SK-N-SH (cell line): ENCODE results near the gene MICU2. TPM values are rescaled to one million over a fixed set of nuclear protein-coding genes. Genes with fewer than 3 reads are reported as not detected.

Source experiments
- CTCF ChIA-PET: fragments of 300-600, 350-600 bp; formaldehyde crosslinking; extraction: SDS; loops from one replicate; lab custom pipeline; 2021; lab: Yijun Ruan, JAX
- POLR2A ChIA-PET: fragments of 350-600 bp; sonication (Branson Sonifier 250); formaldehyde crosslinking; extraction: SDS; loops from one replicate; lab custom pipeline; 2020; ENCODE audit warnings: antibody characterized with exemption, inconsistent platforms; lab: Yijun Ruan, JAX
- DNase-seq: peaks from one replicate; pipeline ENCODE4 v3.0.0; 2012
- H2AFZ ChIP-seq: fragments of 200-600 bp; sonication (generic); 2 replicates; pipeline ENCODE4 v1.8.1; 2016; ENCODE audit warnings: antibody characterized with exemption, mild to moderate bottlenecking, low read depth
- H3F3A ChIP-seq: fragments of 200-600 bp; sonication (generic); replicated peaks from 2 replicates; pipeline ENCODE3; 2016; ENCODE audit warnings: antibody characterized with exemption, mild to moderate bottlenecking; ENCODE audit not compliant: insufficient read depth
- H3K27ac ChIP-seq, 2 experiments: fragments of 200-500 bp in 1 of 2; fragments of 200-600 bp in 1 of 2; sonication (Bioruptor generic) in 1 of 2; sonication (generic), shearing (Covaris generic) in 1 of 2; 2 replicates each; pipeline versions ENCODE4 v1.5.1 to v1.6.1; 2014 to 2016; ENCODE audit warnings: low read depth in 2 of 2, inconsistent platforms in 1 of 2, low read length in 1 of 2, mild to moderate bottlenecking in 1 of 2, mixed read lengths in 1 of 2
- H3K27me3 ChIP-seq: fragments of 200-600 bp; sonication (generic), shearing (Covaris generic); 2 replicates; pipeline ENCODE4 v1.6.1; 2016; ENCODE audit warnings: mixed run types; ENCODE audit not compliant: insufficient read depth
- H3K36me3 ChIP-seq, 2 experiments: fragments of 200-500 bp in 1 of 2; fragments of 200-600 bp in 1 of 2; sonication (Bioruptor generic) in 1 of 2; sonication (generic) in 1 of 2; replicated peaks in 1 of 2; 2 replicates each; pipeline versions ENCODE3 to v1.5.1; 2014 to 2016; ENCODE audit warnings: low read length in 1 of 2, mild to moderate bottlenecking in 1 of 2; ENCODE audit not compliant: insufficient read depth in 2 of 2, control insufficient read depth in 1 of 2
- H3K4me1 ChIP-seq, 2 experiments: fragments of 200-500 bp in 1 of 2; fragments of 200-600 bp in 1 of 2; sonication (Bioruptor generic) in 1 of 2; sonication (generic), shearing (Covaris generic) in 1 of 2; 2 replicates each; pipeline versions ENCODE4 v1.5.1 to v1.6.1; 2014 to 2016; ENCODE audit warnings: low read depth in 1 of 2, low read length in 1 of 2, mixed run types in 1 of 2; ENCODE audit not compliant: insufficient read depth in 2 of 2, control insufficient read depth in 1 of 2
- H3K4me2 ChIP-seq: fragments of 200-600 bp; sonication (generic), shearing (Covaris generic); 2 replicates; pipeline ENCODE4 v1.6.1; 2017; ENCODE audit warnings: mixed run types
- H3K4me3 ChIP-seq, 2 experiments: fragments of 200-500 bp in 1 of 2; fragments of 200-600 bp in 1 of 2; sonication (Bioruptor generic) in 1 of 2; sonication (generic), shearing (Covaris generic) in 1 of 2; 2 replicates each; pipeline versions ENCODE4 v1.5.1 to v1.8.1; 2014 to 2016; ENCODE audit warnings: low read depth in 2 of 2, inconsistent platforms in 1 of 2, low read length in 1 of 2, mild to moderate bottlenecking in 1 of 2, mixed read lengths in 1 of 2, moderate library complexity in 1 of 2
- H3K79me2 ChIP-seq: fragments of 200-600 bp; sonication (generic); 2 replicates; pipeline ENCODE4 v1.8.1; 2017; ENCODE audit warnings: mild to moderate bottlenecking; ENCODE audit not compliant: insufficient read depth
- H3K9ac ChIP-seq: fragments of 200-600 bp; sonication (generic); 2 replicates; pipeline ENCODE4 v1.6.1; 2017; ENCODE audit warnings: mixed run types
- H3K9me2 ChIP-seq: fragments of 200-600 bp; sonication (generic); 2 replicates; pipeline ENCODE4 v1.6.1; 2017; ENCODE audit warnings: mixed run types
- H3K9me3 ChIP-seq: fragments of 200-600 bp; sonication (generic); 2 replicates; pipeline ENCODE4 v1.6.1; 2017; ENCODE audit warnings: mixed run types, mild to moderate bottlenecking, moderate library complexity
- H4K20me1 ChIP-seq: fragments of 200-600 bp; sonication (generic); 2 replicates; pipeline ENCODE4 v1.6.1; 2017; ENCODE audit warnings: mild to moderate bottlenecking, mixed run types; ENCODE audit not compliant: insufficient read depth
- FOXM1 ChIP-seq: IDR thresholded peaks from 2 replicates; pipeline ENCODE4 v1.4.0; 2012; ENCODE audit warnings: low read depth, mild to moderate bottlenecking
- GABPA ChIP-seq: IDR thresholded peaks from 2 replicates; pipeline ENCODE4 v1.4.0; 2012; ENCODE audit warnings: low read depth, mild to moderate bottlenecking
- GATA2 ChIP-seq: sonication (generic); formaldehyde crosslinking; IDR thresholded peaks from 2 replicates; pipeline ENCODE4 v1.5.0; 2020; ENCODE audit warnings: mild to moderate bottlenecking, missing genetic modification reagents
- MXI1 ChIP-seq: IDR thresholded peaks from 2 replicates; pipeline ENCODE4 v1.6.1; 2012; ENCODE audit warnings: mild to moderate bottlenecking, low read depth, low read length, improper control_type of control experiment
- NFIC ChIP-seq: IDR thresholded peaks from 2 replicates; pipeline ENCODE4 v1.4.0; 2012; ENCODE audit warnings: borderline replicate concordance
- RFX5 ChIP-seq: IDR thresholded peaks from 2 replicates; pipeline ENCODE4 v1.6.1; 2012; ENCODE audit warnings: mild to moderate bottlenecking, improper control_type of control experiment, low read length
- TAF1 ChIP-seq: IDR thresholded peaks from 2 replicates; pipeline ENCODE4 v1.6.1; 2012; ENCODE audit warnings: low read depth, mild to moderate bottlenecking, low read length, moderate library complexity, borderline replicate concordance
- TEAD4 ChIP-seq: IDR thresholded peaks from 2 replicates; pipeline ENCODE4 v1.4.0; 2012; ENCODE audit warnings: mild to moderate bottlenecking, borderline replicate concordance; ENCODE audit not compliant: insufficient read depth
- WGBS: methylation state at CpG from one replicate; pipeline ENCODE4 v1.1.6; 2017; ENCODE audit warnings: low lambda C conversion rate; 5-methylcytosine and 5-hydroxymethylcytosine counted together
- polyA plus RNA-seq, 3 experiments: library from polyadenylated mRNA; depleted of rRNA; stranded (reverse); fragments of >200 nt; gene quantifications; 2 replicates each; pipeline ENCODE4 v1.2.3, GENCODE V29; 2012
- TF ChIP-seq, protein P1 (sequence below): fragments of 150-350 bp; IDR thresholded peaks from 2 replicates; pipeline ENCODE4 v1.6.1; 2016; ENCODE audit warnings: mild to moderate bottlenecking, low read depth, low read length
- TF ChIP-seq, protein P2 (sequence below): IDR thresholded peaks from 2 replicates; pipeline ENCODE4 v1.4.0; 2012; ENCODE audit warnings: low read depth
- TF ChIP-seq, protein P3 (sequence below): IDR thresholded peaks from 2 replicates; pipeline ENCODE4 v1.4.0; 2012; ENCODE audit warnings: low read depth, borderline replicate concordance
- TF ChIP-seq, protein P4 (sequence below): IDR thresholded peaks from 2 replicates; pipeline ENCODE4 v1.6.1; 2012; ENCODE audit warnings: mild to moderate bottlenecking, low read depth, low read length, moderate library complexity

Gene MICU2
- polyA plus RNA-seq, 1 of the 3 experiments (the other 2 are of a cell fraction) = 46.4 TPM

DNA sequence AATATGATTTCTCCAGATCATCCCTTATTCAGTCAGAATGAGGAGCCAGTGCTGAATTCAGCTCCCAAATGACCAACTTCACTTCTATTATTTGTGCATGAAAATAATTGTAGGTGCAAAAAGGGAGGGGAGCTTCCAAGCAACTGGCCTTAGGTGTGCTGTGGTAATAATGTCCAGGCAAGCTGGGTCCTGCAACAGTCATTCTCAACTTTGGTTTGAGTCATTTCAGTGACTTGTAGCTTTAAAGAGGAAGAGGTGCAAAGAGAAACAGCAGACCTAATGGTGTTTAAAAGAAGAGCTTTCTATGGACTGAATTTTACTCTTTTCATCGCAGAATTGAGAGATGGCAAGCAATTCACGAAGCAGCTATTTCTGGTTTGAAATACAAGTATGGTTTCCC is 37.7 kb upstream of the MICU2 start:
- H3K4me1 ChIP-seq = peaks cover 0 to 7% of the 10 kb centered on the region in 2 experiments; a peak in 1 of 4 replicates
- no peak overlapping the region for H3K27ac ChIP-seq
- no peak for DNase-seq
- H3K9me3 ChIP-seq = no peaks in the 10 kb centered on the region
- no peak overlapping the region for H2AFZ ChIP-seq
- H3K4me3 ChIP-seq = no peak overlapping the region
- no peaks in the 10 kb centered on the region for H3F3A ChIP-seq
- no peak overlapping the region for H3K4me2 ChIP-seq
- CTCF ChIA-PET = no interaction called here
- no peaks in the 10 kb centered on the region for H3K36me3 ChIP-seq
- H3K9ac ChIP-seq = no peak overlapping the region
- TF ChIP-seq, protein P1, sequence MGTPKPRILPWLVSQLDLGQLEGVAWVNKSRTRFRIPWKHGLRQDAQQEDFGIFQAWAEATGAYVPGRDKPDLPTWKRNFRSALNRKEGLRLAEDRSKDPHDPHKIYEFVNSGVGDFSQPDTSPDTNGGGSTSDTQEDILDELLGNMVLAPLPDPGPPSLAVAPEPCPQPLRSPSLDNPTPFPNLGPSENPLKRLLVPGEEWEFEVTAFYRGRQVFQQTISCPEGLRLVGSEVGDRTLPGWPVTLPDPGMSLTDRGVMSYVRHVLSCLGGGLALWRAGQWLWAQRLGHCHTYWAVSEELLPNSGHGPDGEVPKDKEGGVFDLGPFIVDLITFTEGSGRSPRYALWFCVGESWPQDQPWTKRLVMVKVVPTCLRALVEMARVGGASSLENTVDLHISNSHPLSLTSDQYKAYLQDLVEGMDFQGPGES = no peak
- TF ChIP-seq, protein P2, sequence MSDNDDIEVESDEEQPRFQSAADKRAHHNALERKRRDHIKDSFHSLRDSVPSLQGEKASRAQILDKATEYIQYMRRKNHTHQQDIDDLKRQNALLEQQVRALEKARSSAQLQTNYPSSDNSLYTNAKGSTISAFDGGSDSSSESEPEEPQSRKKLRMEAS = no peak
- TF ChIP-seq FOXM1 (no peak), GATA2 (CRISPR knock-in tag) (no peak), NFIC (no peak), TEAD4 (no peak), RFX5 (no peak), GABPA (no peak), MXI1 (no peak), TAF1 (no peak)
- TF ChIP-seq, protein P3, sequence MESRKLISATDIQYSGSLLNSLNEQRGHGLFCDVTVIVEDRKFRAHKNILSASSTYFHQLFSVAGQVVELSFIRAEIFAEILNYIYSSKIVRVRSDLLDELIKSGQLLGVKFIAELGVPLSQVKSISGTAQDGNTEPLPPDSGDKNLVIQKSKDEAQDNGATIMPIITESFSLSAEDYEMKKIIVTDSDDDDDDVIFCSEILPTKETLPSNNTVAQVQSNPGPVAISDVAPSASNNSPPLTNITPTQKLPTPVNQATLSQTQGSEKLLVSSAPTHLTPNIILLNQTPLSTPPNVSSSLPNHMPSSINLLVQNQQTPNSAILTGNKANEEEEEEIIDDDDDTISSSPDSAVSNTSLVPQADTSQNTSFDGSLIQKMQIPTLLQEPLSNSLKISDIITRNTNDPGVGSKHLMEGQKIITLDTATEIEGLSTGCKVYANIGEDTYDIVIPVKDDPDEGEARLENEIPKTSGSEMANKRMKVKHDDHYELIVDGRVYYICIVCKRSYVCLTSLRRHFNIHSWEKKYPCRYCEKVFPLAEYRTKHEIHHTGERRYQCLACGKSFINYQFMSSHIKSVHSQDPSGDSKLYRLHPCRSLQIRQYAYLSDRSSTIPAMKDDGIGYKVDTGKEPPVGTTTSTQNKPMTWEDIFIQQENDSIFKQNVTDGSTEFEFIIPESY = no peak
- TF ChIP-seq, protein P4, sequence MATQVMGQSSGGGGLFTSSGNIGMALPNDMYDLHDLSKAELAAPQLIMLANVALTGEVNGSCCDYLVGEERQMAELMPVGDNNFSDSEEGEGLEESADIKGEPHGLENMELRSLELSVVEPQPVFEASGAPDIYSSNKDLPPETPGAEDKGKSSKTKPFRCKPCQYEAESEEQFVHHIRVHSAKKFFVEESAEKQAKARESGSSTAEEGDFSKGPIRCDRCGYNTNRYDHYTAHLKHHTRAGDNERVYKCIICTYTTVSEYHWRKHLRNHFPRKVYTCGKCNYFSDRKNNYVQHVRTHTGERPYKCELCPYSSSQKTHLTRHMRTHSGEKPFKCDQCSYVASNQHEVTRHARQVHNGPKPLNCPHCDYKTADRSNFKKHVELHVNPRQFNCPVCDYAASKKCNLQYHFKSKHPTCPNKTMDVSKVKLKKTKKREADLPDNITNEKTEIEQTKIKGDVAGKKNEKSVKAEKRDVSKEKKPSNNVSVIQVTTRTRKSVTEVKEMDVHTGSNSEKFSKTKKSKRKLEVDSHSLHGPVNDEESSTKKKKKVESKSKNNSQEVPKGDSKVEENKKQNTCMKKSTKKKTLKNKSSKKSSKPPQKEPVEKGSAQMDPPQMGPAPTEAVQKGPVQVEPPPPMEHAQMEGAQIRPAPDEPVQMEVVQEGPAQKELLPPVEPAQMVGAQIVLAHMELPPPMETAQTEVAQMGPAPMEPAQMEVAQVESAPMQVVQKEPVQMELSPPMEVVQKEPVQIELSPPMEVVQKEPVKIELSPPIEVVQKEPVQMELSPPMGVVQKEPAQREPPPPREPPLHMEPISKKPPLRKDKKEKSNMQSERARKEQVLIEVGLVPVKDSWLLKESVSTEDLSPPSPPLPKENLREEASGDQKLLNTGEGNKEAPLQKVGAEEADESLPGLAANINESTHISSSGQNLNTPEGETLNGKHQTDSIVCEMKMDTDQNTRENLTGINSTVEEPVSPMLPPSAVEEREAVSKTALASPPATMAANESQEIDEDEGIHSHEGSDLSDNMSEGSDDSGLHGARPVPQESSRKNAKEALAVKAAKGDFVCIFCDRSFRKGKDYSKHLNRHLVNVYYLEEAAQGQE = no peak
- WGBS = 17% methylated on average over 2 of the region's 2 CpGs
- H4K20me1 ChIP-seq = no peaks in the 10 kb centered on the region
- no peaks in the 10 kb centered on the region for H3K9me2 ChIP-seq
- H3K27me3 ChIP-seq = peaks cover 13% of the 10 kb centered on the region
- no peaks in the 10 kb centered on the region for H3K79me2 ChIP-seq
- POLR2A ChIA-PET = no interaction called here
